ENCODE results near the gene PDIK1L.
"Not testable (repeated sequence)": the region's sequence is repeated elsewhere in the genome, so short reads cannot be mapped to it uniquely, and the experiment has no call there.

The PDIK1L gene

DNA sequence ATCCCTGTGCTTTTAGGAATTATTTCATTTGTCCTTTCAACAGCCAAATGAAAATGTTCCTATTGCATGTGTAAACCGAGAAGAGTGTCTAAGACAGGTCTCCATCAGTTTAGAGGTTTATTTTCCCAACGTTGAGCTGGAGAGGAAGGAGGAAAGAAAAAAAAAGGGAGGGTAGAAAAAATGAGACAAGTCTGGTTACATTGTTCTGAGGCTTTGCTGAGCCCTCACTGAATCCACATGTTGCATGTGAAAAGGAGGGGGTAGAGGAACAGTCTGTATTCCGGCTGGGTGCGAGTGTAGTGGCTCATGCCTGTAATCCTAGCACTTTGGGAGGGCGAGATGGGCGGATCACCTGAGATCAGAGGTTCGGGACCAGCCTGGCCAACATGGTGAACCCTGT, 19.2 kb upstream of the PDIK1L start:
- no peak for DNase-seq

DNA sequence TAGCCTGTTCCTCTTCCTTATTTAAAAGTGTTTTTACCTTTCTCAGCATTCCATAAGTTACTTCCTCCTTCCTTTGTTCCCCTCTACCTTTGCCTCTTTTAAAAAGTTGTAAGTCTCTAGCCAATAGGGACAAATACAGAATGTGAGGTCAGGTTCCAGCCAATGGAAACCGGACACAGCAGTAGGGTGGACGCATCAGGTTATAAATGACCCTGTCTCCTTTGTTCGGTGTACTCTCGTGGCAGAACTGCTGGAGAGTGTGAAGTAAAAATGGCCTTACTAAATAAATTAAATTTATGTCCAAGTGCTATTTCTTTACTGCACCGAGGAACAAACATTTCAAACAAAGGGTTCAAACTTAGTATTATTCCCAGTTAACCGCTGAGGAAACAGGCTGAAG, 18.1 kb upstream of the PDIK1L start:
- DNase-seq: not testable (repeated sequence)

DNA sequence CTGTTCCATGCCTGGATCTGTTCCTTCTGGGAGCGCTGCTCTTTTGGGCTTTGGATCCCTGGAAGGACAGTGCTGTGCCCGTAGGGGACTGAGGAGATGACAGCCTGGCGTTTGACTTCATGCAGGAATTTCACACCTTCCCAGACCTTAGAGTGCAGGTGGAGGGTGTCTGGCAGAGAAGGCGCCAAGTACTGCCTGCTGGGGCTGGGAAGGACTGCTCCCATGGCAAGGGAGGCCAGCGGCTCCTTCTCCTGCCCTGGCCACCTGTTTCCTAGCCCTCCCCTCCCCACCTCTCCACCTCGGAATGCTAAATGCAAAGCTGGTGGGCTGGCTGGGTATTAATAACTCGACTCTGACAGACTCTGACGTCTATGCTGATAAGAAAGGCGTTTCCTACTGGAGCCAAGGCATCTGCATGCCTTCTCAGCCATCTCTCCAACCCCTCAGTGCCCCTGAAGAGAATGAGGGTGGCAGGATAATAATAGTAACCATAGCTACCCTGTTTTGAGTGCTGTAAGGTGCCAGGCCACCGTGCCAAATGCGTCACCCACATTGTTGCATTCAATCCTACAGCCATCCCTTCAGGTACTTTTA, 17.5 kb upstream of the PDIK1L start:
- DNase-seq: no peak

DNA sequence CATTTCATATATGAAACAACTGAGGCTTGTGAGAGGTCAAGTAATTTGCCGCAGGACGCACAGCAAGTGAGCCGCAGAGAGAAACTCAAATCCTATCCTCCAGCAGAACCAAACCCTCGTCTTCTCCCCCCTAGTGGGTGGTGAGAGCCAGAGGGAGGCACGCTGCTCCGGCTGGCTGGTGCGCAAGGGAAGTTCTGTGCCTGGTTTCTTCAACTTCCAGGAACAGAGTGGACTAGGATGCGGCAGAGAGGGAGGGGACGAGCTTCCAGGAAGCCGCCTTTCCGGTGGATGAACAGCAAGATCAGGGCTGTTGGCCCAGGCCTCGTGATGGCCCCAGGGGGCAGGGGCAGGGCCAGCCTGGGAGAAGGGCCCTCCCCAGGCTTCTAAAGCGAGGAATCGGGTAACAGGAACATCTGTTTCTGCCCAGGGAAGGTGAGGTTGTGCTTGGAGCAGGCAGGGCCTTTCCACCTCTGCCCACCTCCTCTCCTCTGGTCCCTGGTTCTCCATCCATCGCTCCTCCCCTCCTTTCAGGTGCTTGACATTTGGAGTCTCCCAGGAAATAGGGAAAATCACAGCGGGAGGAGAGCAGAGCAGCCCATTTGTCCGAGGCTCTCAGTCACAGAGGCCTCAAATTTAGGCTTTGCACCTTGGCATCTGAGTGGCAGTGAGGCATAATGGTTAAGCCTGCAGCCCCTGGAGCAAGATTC, 16.8 kb upstream of the PDIK1L start:
- no peak for DNase-seq

DNA sequence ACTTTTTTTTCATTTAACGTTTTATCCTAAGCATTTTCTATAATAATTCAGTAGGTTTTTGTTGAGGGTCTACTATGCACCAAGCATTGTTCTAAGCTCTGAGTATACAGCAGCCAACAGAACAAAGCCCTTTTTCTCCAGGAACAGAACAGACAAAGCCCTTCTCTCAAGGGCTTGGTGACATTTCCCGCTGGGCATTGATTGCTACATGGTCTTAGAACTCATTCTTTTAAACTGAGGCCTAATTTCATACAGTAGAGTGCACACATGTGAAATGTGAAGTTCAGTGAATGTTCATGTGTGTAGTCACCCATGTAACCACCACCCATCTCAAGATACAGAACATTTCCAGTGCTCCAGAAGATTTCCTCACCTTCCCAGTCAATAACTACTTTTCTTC, 15.2 kb upstream of the PDIK1L start:
- no peak for DNase-seq

DNA sequence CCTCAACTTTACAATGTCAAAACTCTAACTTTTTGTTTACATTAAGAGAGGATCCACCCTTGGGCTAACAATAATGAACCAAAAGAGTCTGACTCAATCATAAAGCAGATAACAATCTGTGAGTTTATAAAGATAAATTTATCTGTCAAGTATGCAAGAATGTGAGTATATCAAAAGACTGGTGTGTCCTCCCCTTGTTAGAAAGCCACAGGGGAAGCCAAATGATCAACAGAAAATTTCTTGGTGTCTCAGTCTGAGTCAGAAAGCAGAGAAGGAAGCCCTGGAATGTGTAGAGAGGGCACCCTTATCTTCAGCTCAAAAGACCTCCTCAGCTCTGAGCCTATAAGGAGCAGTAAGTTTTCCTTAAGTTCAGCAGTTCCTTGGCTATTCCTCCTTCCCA, 13.9 kb upstream of the PDIK1L start:
- no peak for DNase-seq

DNA sequence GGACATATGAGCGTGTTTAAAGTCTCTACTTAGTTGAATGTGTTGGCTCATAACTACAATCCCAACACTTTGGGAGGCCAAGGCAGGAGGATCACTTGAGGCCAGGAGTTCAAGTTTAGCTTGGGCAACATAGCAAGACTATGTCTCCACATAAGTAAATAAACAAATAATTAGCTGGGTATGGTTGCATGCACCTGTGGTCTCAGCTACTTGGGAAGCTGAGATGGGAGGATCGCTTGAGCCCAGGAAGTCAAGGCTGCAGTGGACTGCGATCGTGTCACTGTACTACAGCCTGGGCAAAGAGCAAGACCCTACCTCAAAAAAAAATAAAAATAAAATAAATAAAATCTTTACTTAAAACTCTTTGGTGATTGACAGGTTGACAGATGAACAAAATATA, 13.0 kb upstream of the PDIK1L start:
- DNase-seq: no peak

DNA sequence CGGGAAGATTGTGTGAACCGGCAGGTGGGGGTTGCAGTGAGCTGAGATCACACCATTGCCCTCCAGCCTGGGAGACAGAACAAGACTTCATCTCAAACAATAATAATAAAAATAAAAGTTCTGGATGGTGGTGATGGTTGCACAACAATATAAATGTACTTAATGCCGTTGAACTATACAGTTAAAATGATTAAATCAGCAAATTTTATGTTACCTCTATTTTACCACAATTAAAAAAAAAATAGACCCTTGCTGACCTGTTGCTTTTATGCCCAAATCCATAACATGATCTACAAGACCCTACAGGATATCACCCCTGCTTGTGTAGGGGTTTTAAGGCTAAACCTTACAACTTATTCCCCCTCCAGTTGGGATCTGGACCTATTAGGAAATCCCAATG, 11.8 kb upstream of the PDIK1L start:
- DNase-seq: no peak

DNA sequence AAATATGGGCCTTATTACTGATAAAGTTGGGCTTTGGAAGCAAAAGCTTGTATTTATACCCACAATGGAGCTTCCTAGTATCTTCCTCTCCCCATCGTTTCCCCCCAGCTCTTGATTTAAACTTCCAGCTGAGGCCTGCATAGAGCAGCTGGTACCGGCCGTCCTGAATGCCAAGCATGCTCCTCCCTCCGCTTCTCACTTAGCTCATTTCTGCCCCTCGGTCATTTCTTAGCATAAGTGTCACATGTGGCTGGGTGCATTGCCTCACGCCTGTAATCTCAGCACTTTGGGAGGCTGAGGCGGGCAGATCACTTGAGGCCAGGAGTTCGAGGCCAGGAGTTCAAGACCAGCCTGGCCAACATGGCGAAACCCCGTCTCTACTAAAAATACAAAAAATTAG, 11.4 kb upstream of the PDIK1L start:
- DNase-seq: not testable (repeated sequence)

DNA sequence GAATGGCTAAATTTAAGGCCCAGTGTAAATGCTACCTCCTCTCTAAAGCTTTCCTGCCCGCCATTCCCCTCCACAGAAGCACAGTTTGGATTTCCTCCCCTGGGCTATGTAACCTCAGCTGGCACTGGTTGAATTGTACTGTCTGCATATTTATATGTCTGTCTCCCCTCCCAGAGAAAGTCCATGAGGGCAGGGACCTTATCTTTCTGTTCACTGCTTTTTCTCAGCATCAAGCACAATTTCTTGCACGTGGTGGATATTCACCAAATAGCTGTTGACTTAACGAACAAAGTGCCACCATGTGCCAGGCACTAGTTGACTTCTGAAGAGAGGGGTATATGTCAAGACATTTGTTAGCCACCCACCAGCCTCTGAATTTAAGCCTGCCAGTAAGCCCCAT, 9.5 kb upstream of the PDIK1L start:
- DNase-seq: no peak

DNA sequence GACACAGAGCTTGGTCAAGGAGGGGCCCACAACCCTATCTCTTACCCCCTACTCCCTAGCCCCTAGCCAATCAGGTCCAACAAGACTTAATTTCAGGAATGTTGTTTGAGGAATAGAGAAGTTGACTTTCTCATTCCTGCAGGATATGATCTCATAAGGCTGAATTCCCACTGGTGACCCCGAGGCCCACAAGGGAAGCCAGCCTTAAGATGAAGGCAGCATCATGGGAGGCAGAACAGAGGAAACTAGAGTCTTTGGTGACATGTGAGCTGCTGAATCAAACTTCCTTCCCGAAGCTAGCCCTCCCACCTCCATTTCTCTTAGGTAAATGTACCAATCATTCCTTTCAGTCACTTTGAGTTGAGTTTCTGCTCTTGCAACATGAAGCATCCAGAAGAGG, 9.1 kb upstream of the PDIK1L start:
- peak; percentile 37 for DNase-seq

DNA sequence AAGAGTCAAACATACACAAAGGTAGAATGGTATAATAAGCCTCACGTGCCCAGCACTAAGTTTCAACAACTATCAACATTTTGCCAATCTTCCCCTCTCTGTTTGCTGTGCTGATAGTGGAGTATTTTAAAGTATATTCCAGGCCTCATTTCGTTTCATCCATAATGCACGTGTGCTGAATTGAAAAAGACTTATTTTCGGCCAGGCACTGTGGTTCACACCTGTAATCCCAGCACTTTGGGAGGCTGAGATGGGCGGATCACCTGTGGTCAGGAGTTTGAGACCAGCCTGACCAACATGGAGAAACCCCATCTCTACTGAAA, 6.4 kb upstream of the PDIK1L start:
- DNase-seq: peak; percentile 34

DNA sequence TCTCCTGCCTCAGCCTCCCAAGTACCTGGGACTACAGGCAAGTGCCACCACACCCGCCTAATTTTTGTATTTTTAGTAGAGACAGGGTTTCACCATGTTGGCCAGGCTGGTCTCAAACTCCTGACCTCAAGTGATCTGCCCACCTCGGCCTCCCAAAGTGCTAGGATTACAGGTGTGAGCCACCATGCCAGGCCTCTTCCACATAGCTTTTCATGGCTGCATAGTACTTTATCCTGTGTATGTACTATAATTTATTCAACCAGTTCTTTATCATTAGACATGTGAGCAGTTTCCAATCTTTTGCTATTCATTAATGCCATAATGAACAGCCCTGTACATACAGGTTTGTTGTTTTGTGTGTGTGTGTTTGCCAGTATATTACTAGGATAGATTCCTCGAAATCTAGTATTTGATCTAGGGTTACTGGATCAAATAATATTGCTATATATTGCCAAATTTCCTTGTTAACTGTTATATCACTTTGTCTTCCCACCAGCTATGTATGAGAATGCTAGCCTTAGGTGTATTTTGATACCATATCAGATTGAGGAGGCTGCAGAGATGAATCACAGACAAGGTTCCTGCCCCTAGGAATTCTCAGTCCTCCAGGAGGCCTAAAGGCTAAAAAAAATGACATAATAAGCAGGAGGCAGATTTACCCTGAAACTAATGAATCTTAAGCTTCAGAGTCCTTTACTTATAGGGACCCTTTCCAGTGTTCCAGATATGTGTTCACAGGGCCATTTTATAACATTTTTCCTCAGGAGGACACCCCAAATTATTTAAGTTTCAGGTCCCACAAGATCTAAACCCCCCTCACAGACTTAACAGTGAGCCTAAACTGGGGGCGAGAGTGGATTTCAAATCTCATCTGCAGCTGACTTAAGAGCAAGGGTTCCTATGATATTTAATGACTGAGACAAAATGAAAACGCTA, 2.1 kb upstream of the PDIK1L start:
- DNase-seq: peak; percentile 17

DNA sequence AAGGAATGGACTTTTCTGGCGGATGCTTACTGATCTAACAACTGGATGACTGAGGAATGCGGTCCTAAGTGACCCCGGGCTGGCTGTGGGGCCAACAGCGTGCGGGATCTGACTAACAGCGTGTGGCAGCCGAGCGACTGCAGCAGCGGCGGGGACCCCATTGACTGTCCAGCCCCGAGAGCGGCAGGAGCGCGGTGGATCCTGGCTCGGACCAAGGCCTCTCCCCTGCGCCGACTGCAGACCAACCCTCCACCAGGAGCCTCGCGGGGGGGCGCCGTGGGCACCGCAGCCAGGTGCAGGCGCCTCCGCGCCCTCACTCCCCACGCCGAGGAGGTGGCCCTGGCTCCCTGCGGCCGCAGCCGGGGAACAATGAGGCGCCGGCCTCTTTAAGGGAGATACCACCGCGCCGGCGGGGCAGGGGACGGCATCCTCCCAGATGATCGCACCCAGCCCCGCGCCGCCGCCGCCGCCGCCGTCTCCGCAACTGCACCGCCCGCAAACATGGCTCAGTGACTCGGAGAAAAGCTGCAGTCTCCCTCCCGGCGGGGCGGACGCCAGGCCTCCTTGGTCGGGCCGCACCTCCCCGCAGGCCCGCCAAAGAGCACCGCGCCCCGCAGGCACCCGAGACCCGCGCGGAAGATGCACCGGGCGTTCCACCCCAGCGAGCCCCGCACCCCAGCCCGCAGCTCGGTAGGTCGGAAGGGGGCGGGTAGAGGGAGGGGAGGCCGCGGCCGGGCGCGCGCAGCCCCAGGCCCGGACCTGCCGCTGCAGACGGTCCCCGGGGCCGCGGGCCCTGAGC, 694 bp upstream of the PDIK1L start:
- DNase-seq: peak; percentile 85

DNA sequence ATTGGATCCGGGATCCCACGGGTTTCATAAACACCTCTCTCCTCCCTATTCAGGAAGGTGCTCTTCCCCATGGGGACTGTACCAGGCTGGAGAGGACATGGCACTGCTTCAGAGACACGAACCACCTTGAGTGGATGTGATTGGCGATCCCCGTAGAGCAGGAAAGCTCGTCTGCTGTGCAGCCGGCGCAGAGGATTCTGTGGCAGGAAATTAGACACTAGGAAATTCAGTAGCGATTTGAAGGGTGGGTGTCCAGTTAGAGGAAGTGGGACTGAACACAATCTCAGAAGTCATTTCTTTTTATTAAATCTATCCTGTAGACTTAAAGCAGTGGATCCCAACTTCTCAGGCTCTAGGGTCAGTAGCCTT, 767 bp downstream of the PDIK1L start:
- DNase-seq: no peak

DNA sequence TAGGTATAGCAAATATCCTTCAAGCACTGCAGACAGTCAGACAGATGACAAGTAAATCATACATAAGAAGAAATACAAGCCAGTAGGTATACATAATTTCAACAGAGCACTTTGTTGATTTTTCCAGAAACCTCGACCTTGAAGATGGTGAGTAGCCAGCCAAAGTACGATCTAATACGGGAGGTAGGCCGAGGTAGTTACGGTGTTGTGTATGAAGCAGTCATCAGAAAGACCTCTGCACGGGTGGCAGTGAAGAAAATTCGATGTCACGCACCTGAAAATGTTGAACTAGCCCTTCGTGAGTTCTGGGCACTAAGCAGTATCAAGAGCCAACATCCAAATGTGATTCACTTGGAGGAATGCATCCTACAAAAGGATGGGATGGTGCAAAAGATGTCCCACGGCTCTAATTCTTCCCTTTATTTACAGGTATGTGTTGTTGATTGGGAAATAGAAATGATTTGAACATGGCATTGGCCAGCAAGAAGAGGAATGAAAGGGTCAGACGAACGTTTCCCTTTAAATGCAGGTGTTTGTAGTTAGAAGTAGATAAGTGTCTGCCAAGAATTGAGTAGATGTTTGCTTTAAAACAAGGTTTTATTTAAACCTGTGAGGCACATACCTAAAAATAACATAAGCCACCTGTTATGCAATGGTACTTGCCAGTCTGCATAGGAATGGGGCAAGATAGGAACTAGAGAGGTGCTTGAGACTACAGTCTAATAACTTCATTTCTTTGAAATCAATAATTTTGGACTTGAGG, 2.7 kb downstream of the PDIK1L start:
- peak; percentile 32 for DNase-seq

DNA sequence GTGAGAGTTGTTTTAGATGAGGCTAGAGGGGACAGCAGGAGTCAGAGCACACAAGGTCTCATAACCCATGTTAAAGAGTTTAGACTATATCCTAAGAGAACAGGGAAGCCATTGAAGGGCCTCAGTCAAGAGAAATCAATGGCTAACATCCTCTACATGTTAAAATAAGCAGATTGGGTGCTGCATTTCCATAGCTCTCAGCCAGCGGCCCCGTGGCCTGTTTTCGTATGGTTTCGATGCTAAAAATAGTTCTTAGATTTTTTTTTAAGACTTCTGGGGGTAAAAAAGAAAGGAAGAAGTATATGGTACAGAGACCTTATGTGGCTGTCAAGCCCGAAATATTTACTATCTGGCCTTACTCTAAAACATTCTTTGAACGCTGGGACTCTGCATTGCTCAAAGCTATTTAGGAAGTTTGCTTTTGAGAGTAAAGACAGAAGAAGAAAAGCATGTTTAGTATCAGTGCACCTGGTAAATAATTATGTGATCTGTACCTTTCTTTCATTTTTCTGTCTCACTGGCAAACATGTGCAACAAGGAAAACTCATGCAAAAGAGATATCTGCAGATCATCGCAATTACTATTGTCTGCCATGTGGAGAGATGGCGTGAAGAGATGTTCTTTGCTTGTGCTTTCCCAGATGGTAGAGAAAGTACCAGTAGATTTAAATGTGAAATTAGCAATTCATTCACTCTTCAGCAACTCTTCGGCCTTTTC, 8.4 kb downstream of the PDIK1L start:
- no peak for DNase-seq

DNA sequence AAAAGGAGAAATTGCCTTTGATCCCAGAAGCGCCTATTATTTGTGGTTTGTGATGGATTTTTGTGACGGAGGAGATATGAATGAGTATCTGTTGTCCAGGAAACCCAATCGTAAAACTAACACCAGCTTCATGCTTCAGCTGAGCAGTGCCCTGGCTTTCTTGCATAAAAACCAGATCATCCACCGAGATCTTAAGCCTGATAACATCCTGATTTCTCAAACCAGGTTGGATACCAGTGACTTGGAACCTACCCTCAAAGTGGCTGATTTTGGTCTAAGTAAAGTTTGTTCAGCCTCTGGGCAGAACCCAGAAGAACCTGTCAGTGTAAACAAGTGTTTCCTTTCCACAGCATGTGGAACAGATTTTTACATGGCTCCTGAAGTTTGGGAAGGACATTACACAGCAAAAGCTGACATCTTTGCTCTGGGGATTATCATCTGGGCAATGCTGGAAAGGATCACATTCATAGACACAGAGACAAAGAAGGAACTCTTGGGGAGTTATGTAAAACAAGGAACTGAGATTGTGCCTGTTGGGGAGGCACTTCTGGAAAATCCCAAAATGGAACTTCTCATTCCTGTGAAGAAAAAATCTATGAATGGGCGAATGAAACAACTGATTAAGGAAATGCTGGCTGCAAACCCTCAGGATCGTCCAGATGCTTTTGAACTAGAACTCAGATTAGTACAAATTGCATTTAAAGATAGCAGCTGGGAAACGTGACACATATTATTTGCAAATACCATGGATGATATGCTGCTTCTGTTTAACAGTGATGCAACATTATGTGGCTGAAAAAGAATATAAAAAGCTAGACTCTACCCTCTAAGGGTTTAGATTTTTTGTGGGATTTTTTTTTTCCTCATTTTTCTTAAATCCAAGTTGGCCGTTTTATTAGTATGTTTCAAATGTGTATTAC, 10.5 kb downstream of the PDIK1L start:
- no peak for DNase-seq

DNA sequence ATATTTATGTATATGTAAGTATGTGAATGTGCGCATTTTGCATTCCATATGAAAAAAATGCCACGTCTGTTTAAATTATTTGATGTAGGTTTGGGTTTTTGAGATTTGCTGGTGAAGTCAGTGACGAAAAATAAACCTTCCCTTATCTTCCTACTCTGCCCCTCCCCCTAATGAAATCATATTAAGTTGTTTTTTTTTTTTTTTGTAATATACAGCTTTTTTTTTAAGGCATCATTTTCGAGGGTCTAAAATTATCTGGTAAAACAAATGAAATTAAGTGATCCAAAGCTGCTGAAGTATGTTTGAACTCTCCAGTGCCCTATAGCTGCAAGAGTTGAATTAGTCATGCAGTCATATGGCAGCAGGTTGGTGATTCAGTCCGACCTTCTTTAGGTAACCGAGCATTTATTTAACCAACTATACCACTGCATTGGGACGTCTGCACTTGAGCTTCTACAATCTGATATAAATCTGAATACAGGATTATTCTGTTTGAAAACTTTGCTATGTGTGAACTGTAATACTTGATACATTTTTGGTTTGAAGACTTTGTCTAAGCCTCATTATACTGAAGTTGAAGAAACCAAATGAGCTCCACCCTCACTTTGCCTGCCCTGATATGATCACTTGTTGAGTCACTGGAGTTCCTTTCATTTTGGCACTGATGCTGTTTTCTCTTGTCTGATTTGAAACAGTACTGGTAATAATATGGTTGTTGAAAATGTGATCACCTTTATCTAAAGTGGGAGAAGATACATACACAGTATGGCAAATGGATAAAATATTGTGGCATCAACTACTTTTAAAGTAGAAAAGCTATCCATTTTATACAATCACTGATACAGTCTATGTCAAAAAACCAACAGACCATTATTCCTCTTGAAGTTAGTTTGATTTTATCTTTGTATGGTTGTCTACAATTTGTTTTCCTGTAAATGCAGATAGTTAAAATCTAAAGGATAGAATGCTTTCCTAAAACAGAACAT, 11.7 kb downstream of the PDIK1L start:
- no peak for DNase-seq
